WTC11 (cell line): ENCODE results near the gene UBL4A. TPM values are rescaled to one million over a fixed set of nuclear protein-coding genes. Genes with fewer than 3 reads are reported as not detected.

Experiments
- ATAC-seq: fragments of 200-7000 bp; cut with Tn5 transposase; 2 replicates; pipeline ENCODE4 v1.10.0; 2021; ENCODE audit warnings: mild to moderate bottlenecking, moderate library complexity
- CTCF ChIA-PET: fragments of 300-600 bp; sonication (Branson Sonifier 250); formaldehyde crosslinking; loops from one replicate; lab custom pipeline; 2021; ENCODE audit warnings: antibody characterized with exemption; lab: Charles Lee
- POLR2A ChIA-PET: fragments of 350-600 bp; sonication (Branson Sonifier 250); formaldehyde crosslinking; loops from one replicate; lab custom pipeline; 2021; ENCODE audit warnings: antibody characterized with exemption; lab: Charles Lee
- DNase-seq: peaks from one replicate; pipeline ENCODE4 v3.0.0; 2021; ENCODE audit warnings: low spot score
- H3K27ac Mint-ChIP-seq: 2 replicates; pipeline ENCODE4 v1.8.0; 2021; ENCODE audit warnings: mixed read lengths
- H3K27me3 Mint-ChIP-seq: 2 replicates; pipeline ENCODE4 v1.8.0; 2021; ENCODE audit warnings: low read depth, mild to moderate bottlenecking, moderate library complexity, mixed read lengths
- H3K36me3 Mint-ChIP-seq: 2 replicates; pipeline ENCODE4 v1.8.0; 2021; ENCODE audit warnings: mixed read lengths
- H3K4me1 Mint-ChIP-seq: 2 replicates; pipeline ENCODE4 v1.8.0; 2022; ENCODE audit warnings: mixed read lengths
- H3K4me3 Mint-ChIP-seq: 2 replicates; pipeline ENCODE4 v1.8.0; 2021; ENCODE audit warnings: mild to moderate bottlenecking, moderate library complexity, mixed read lengths
- H3K9me3 Mint-ChIP-seq: 2 replicates; pipeline ENCODE4 v1.8.0; 2021; ENCODE audit warnings: mixed read lengths
- CREB1 ChIP-seq: sonication (generic); formaldehyde crosslinking; IDR thresholded peaks from 2 replicates; pipeline ENCODE4 v1.8.0; 2023; ENCODE audit warnings: mild to moderate bottlenecking, missing genetic modification reagents
- CREM ChIP-seq: sonication (generic); formaldehyde crosslinking; IDR thresholded peaks from 2 replicates; pipeline ENCODE4 v1.8.1; 2022; ENCODE audit warnings: mild to moderate bottlenecking, missing genetic modification reagents, moderate library complexity
- GRHL2 ChIP-seq: fragments of 250-450 bp; sonication (Bioruptor Pico); IDR thresholded peaks from 2 replicates; pipeline ENCODE4 v1.8.0; 2022; ENCODE audit warnings: mild to moderate bottlenecking, moderate library complexity; ENCODE audit not compliant: insufficient replicate concordance, severe bottlenecking
- GTF2I ChIP-seq: fragments of 250-450 bp; sonication (Bioruptor Pico); conservative IDR thresholded peaks from 2 replicates; pipeline ENCODE4 v1.4.0; 2021; ENCODE audit warnings: mild to moderate bottlenecking
- KAT7 ChIP-seq: sonication (generic); formaldehyde crosslinking; IDR thresholded peaks from 2 replicates; pipeline ENCODE4 v1.8.1; 2023; ENCODE audit warnings: missing genetic modification reagents, mild to moderate bottlenecking, borderline replicate concordance
- PRRX2 ChIP-seq: fragments of 250-450 bp; sonication (Bioruptor Pico); IDR thresholded peaks from 2 replicates; pipeline ENCODE4 v1.8.0; 2021; ENCODE audit warnings: mild to moderate bottlenecking
- RORB ChIP-seq: fragments of 250-450 bp; sonication (Bioruptor Pico); IDR thresholded peaks from 2 replicates; pipeline ENCODE4 v1.9.0; 2021; ENCODE audit warnings: mild to moderate bottlenecking
- SMAD3 ChIP-seq: sonication (generic); formaldehyde crosslinking; IDR thresholded peaks from 2 replicates; pipeline ENCODE4 v1.8.0; 2022; ENCODE audit warnings: missing genetic modification reagents, mild to moderate bottlenecking, borderline replicate concordance
- SMAD4 ChIP-seq: sonication (generic); formaldehyde crosslinking; IDR thresholded peaks from 2 replicates; pipeline ENCODE4 v1.8.0; 2022; ENCODE audit warnings: mild to moderate bottlenecking, missing genetic modification reagents
- ZNF423 ChIP-seq: fragments of 250-450 bp; sonication (Bioruptor Pico); IDR thresholded peaks from 2 replicates; pipeline ENCODE4 v2.1.2; 2022; ENCODE audit warnings: mild to moderate bottlenecking, moderate library complexity
- total RNA-seq: library from RNA; stranded (reverse); gene quantifications from 3 replicates; pipeline ENCODE4 v1.2.3, GENCODE V29; 2021
- TF ChIP-seq, protein P1 (sequence below): fragments of 250-450 bp; sonication (Bioruptor Pico); IDR thresholded peaks from 2 replicates; pipeline ENCODE4 v1.9.0; 2021; ENCODE audit warnings: moderate library complexity, mild to moderate bottlenecking, inconsistent platforms, borderline replicate concordance
- TF ChIP-seq, protein P2 (sequence below): sonication (generic); formaldehyde crosslinking; IDR thresholded peaks from 2 replicates; pipeline ENCODE4 v1.8.1; 2023; ENCODE audit warnings: mild to moderate bottlenecking, moderate library complexity, missing genetic modification reagents
- TF ChIP-seq, protein P3 (sequence below): sonication (generic); formaldehyde crosslinking; IDR thresholded peaks from 2 replicates; pipeline ENCODE4 v1.8.0; 2023; ENCODE audit warnings: missing genetic modification reagents, mild to moderate bottlenecking, borderline replicate concordance
- TF ChIP-seq, protein P4 (sequence below): fragments of 250-450 bp; sonication (Bioruptor Pico); IDR thresholded peaks from 2 replicates; pipeline ENCODE4 v1.9.0; 2021; ENCODE audit warnings: mild to moderate bottlenecking
- TF ChIP-seq, protein P5 (sequence below): fragments of 200-600 bp; IDR thresholded peaks from 2 replicates; pipeline ENCODE4 v1.8.0; 2022; ENCODE audit warnings: antibody characterized with exemption
- TF ChIP-seq, protein P6 (sequence below): sonication (generic); formaldehyde crosslinking; IDR thresholded peaks from 2 replicates; pipeline ENCODE4 v1.8.1; 2023; ENCODE audit warnings: mild to moderate bottlenecking, missing genetic modification reagents, borderline replicate concordance

UBL4A gene
- total RNA-seq, 1 experiment from 2014 or later: 34.0 TPM

DNA sequence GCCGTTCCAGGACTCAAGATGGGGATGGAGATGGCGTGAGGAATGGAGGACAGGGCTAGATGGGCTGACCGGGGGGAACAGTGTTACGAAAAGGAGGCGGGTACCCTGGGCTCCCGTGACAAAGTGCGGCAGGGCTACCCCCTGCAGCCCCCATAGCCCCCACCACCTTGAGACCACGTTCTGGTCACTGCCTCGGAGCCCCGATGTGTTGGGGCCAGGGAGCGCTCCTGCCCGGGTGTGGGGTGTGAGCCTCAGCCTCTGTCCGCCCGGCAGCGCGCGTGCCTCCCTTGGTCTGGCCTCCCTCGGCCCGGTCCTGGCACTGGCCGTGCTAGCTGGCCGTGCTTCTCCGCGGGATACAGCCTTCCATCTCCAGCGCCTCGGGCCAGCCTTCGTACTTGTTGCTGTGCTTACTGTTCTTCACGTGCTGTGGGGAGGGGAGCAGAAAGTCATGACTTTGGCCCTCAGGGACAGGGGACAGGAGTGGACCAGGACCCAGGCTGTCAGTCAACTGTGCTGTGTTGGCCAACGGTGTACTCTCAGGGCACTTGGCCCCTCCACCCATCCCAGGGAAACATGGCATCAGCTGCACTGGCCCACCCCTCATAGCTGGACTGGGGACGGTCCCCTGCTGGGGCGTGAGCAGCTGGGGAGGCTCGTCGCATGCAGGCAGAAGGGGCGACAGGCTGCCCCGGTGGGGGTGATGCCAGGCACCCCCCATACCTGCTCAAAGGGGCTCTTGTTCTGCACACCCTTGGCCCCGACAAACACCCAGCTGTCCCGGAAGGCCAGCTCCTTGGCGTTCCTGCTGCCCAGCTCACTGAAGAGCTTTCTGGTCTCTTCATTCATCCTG is 20.3 kb upstream of the UBL4A start (continued):
- TF ChIP-seq GRHL2 (CRISPR knock-in tag) (no peak), ZNF423 (CRISPR knock-in tag) (no peak), KAT7 (CRISPR knock-in tag) (no peak)
- TF ChIP-seq, all 79 proteins: peak for 0

DNA sequence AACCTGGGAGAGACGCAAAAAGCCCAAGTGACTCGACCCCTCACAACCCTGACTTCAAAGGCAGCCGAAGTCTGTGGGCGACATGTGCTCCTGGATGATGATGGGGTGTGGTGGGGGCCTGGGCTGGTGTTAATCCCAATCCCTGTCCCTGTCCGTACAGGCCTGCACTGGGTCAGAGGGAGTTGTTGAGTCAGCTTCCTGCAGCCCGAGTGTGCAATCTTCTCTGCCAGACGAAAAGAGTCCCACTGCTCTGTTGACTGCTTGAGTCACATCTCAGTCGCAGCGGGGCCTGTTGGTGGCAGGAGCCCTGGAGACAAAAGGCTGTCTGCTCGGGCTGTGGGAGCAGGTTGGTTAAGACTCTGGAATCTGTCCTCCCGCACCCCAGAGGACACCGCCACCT is 19.3 kb upstream of the UBL4A start:
- POLR2A ChIA-PET: no interaction called here
- Mint-ChIP-seq H3K27me3 (peaks cover 2% of the 10 kb centered on the region; the same call in 1 of the 2 replicates), H3K27ac (no peak overlapping the region), H3K4me1 (no peaks in the 10 kb centered on the region), H3K9me3 (no peaks in the 10 kb centered on the region), H3K36me3 (peaks cover 11% of the 10 kb centered on the region), H3K4me3 (no peak overlapping the region)
- TF ChIP-seq, protein P1, sequence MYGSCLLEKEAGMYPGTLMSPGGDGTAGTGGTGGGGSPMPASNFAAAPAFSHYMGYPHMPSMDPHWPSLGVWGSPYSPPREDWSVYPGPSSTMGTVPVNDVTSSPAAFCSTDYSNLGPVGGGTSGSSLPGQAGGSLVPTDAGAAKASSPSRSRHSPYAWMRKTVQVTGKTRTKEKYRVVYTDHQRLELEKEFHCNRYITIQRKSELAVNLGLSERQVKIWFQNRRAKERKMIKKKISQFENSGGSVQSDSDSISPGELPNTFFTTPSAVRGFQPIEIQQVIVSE (CRISPR knock-in tag): no peak
- TF ChIP-seq, protein P2, sequence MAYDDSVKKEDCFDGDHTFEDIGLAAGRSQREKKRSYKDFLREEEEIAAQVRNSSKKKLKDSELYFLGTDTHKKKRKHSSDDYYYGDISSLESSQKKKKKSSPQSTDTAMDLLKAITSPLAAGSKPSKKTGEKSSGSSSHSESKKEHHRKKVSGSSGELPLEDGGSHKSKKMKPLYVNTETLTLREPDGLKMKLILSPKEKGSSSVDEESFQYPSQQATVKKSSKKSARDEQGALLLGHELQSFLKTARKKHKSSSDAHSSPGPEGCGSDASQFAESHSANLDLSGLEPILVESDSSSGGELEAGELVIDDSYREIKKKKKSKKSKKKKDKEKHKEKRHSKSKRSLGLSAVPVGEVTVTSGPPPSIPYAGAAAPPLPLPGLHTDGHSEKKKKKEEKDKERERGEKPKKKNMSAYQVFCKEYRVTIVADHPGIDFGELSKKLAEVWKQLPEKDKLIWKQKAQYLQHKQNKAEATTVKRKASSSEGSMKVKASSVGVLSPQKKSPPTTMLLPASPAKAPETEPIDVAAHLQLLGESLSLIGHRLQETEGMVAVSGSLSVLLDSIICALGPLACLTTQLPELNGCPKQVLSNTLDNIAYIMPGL (CRISPR knock-in tag): no peak
- TF ChIP-seq SMAD4 (CRISPR knock-in tag): no peak
- TF ChIP-seq, protein P3, sequence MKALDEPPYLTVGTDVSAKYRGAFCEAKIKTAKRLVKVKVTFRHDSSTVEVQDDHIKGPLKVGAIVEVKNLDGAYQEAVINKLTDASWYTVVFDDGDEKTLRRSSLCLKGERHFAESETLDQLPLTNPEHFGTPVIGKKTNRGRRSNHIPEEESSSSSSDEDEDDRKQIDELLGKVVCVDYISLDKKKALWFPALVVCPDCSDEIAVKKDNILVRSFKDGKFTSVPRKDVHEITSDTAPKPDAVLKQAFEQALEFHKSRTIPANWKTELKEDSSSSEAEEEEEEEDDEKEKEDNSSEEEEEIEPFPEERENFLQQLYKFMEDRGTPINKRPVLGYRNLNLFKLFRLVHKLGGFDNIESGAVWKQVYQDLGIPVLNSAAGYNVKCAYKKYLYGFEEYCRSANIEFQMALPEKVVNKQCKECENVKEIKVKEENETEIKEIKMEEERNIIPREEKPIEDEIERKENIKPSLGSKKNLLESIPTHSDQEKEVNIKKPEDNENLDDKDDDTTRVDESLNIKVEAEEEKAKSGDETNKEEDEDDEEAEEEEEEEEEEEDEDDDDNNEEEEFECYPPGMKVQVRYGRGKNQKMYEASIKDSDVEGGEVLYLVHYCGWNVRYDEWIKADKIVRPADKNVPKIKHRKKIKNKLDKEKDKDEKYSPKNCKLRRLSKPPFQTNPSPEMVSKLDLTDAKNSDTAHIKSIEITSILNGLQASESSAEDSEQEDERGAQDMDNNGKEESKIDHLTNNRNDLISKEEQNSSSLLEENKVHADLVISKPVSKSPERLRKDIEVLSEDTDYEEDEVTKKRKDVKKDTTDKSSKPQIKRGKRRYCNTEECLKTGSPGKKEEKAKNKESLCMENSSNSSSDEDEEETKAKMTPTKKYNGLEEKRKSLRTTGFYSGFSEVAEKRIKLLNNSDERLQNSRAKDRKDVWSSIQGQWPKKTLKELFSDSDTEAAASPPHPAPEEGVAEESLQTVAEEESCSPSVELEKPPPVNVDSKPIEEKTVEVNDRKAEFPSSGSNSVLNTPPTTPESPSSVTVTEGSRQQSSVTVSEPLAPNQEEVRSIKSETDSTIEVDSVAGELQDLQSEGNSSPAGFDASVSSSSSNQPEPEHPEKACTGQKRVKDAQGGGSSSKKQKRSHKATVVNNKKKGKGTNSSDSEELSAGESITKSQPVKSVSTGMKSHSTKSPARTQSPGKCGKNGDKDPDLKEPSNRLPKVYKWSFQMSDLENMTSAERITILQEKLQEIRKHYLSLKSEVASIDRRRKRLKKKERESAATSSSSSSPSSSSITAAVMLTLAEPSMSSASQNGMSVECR (CRISPR knock-in tag): no peak
- TF ChIP-seq GTF2I: no peak
- TF ChIP-seq, protein P4, sequence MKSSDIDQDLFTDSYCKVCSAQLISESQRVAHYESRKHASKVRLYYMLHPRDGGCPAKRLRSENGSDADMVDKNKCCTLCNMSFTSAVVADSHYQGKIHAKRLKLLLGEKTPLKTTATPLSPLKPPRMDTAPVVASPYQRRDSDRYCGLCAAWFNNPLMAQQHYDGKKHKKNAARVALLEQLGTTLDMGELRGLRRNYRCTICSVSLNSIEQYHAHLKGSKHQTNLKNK: no peak
- TF ChIP-seq, protein P5, sequence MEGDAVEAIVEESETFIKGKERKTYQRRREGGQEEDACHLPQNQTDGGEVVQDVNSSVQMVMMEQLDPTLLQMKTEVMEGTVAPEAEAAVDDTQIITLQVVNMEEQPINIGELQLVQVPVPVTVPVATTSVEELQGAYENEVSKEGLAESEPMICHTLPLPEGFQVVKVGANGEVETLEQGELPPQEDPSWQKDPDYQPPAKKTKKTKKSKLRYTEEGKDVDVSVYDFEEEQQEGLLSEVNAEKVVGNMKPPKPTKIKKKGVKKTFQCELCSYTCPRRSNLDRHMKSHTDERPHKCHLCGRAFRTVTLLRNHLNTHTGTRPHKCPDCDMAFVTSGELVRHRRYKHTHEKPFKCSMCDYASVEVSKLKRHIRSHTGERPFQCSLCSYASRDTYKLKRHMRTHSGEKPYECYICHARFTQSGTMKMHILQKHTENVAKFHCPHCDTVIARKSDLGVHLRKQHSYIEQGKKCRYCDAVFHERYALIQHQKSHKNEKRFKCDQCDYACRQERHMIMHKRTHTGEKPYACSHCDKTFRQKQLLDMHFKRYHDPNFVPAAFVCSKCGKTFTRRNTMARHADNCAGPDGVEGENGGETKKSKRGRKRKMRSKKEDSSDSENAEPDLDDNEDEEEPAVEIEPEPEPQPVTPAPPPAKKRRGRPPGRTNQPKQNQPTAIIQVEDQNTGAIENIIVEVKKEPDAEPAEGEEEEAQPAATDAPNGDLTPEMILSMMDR: no peak
- no peak for TF ChIP-seq KAT7 (CRISPR knock-in tag)
- TF ChIP-seq RORB (CRISPR knock-in tag): no peak
- TF ChIP-seq, protein P6, sequence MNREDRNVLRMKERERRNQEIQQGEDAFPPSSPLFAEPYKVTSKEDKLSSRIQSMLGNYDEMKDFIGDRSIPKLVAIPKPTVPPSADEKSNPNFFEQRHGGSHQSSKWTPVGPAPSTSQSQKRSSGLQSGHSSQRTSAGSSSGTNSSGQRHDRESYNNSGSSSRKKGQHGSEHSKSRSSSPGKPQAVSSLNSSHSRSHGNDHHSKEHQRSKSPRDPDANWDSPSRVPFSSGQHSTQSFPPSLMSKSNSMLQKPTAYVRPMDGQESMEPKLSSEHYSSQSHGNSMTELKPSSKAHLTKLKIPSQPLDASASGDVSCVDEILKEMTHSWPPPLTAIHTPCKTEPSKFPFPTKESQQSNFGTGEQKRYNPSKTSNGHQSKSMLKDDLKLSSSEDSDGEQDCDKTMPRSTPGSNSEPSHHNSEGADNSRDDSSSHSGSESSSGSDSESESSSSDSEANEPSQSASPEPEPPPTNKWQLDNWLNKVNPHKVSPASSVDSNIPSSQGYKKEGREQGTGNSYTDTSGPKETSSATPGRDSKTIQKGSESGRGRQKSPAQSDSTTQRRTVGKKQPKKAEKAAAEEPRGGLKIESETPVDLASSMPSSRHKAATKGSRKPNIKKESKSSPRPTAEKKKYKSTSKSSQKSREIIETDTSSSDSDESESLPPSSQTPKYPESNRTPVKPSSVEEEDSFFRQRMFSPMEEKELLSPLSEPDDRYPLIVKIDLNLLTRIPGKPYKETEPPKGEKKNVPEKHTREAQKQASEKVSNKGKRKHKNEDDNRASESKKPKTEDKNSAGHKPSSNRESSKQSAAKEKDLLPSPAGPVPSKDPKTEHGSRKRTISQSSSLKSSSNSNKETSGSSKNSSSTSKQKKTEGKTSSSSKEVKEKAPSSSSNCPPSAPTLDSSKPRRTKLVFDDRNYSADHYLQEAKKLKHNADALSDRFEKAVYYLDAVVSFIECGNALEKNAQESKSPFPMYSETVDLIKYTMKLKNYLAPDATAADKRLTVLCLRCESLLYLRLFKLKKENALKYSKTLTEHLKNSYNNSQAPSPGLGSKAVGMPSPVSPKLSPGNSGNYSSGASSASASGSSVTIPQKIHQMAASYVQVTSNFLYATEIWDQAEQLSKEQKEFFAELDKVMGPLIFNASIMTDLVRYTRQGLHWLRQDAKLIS (CRISPR knock-in tag): no peak
- TF ChIP-seq PRRX2 (CRISPR knock-in tag): no peak
- TF ChIP-seq SMAD3: no peak
- no peak for TF ChIP-seq CREB1
- no peak for TF ChIP-seq CREM (CRISPR knock-in tag)
- ATAC-seq: no peak
- no peak for DNase-seq
- CTCF ChIA-PET: no interaction called here
